Naive thymus-derived CD4-positive, alpha-beta T cell (primary cell): ENCODE results near the gene OR7A5. TPM values are rescaled to one million over a fixed set of nuclear protein-coding genes. Genes with fewer than 3 reads are reported as not detected.

ENCODE experiments used
- ATAC-seq: fragments of 150-1000 bp; cut with Tn5 transposase; 2 replicates; pipeline ENCODE4 v1.10.0; 2021; ENCODE audit warnings: mild to moderate bottlenecking, moderate library complexity
- CTCF ChIA-PET: fragments of 350-600 bp; sonication (Branson Sonifier 250); formaldehyde crosslinking; loops from one replicate; lab custom pipeline; 2021; ENCODE audit warnings: antibody characterized with exemption; lab: Charles Lee
- POLR2A ChIA-PET: fragments of 350-600 bp; sonication (Branson Sonifier 250); formaldehyde crosslinking; loops from one replicate; lab custom pipeline; 2021; ENCODE audit warnings: antibody characterized with exemption, inconsistent platforms; lab: Charles Lee
- DNase-seq, 9 donors: peaks; one replicate each; pipeline versions ENCODE4 v3.0.0 to v3.0.0-alpha.2; 2020 to 2022; ENCODE audit warnings: mixed read lengths in 1 of 9
- H3K27ac ChIP-seq: one replicate; pipeline ENCODE4 v1.7.0; 2013; ENCODE audit warnings: mild to moderate bottlenecking, low read depth, low read length, moderate library complexity
- H3K27me3 ChIP-seq, 2 donors: one replicate each; pipeline ENCODE4 v1.7.0; 2013; ENCODE audit warnings: low read length in 2 of 2, mild to moderate bottlenecking in 2 of 2, moderate library complexity in 2 of 2; ENCODE audit not compliant: control insufficient read depth in 2 of 2, insufficient read depth in 2 of 2
- H3K36me3 ChIP-seq, 3 experiments: 1 replicate in 2 of 3; 2 replicates in 1 of 3; pipeline ENCODE4 v1.7.0; 2013; ENCODE audit warnings: low read length in 3 of 3, mild to moderate bottlenecking in 3 of 3, moderate library complexity in 1 of 3; ENCODE audit not compliant: insufficient read depth in 3 of 3, control insufficient read depth in 2 of 3
- H3K4me1 ChIP-seq, 2 donors: one replicate each; pipeline ENCODE4 v1.7.0; 2013; ENCODE audit warnings: low read length in 2 of 2, mild to moderate bottlenecking in 2 of 2, moderate library complexity in 1 of 2; ENCODE audit not compliant: control insufficient read depth in 2 of 2, insufficient read depth in 2 of 2
- H3K4me3 ChIP-seq: 2 replicates; pipeline ENCODE4 v1.7.0; 2013; ENCODE audit warnings: mild to moderate bottlenecking, low read length
- H3K9me3 ChIP-seq, 3 experiments: 1 replicate in 2 of 3; 2 replicates in 1 of 3; pipeline ENCODE4 v1.7.0; 2013; ENCODE audit warnings: low read length in 3 of 3; ENCODE audit not compliant: control insufficient read depth in 2 of 3
- H3K27ac Mint-ChIP-seq, 9 donors: one replicate each; pipeline ENCODE4 v1.8.0; 2020 to 2022; ENCODE audit warnings: mixed read lengths in 9 of 9, mild to moderate bottlenecking in 8 of 9, moderate library complexity in 5 of 9, inconsistent platforms in 2 of 9
- H3K27me3 Mint-ChIP-seq, 5 donors: one replicate each; pipeline ENCODE4 v1.8.0; 2021 to 2022; ENCODE audit warnings: mixed read lengths in 5 of 5, mild to moderate bottlenecking in 1 of 5
- H3K36me3 Mint-ChIP-seq, 5 donors: one replicate each; pipeline ENCODE4 v1.8.0; 2020 to 2022; ENCODE audit warnings: mixed read lengths in 5 of 5, mild to moderate bottlenecking in 3 of 5, inconsistent platforms in 1 of 5
- H3K4me1 Mint-ChIP-seq, 7 donors: one replicate each; pipeline ENCODE4 v1.8.0; 2020 to 2022; ENCODE audit warnings: mixed read lengths in 7 of 7, mild to moderate bottlenecking in 3 of 7, inconsistent platforms in 1 of 7
- H3K4me3 Mint-ChIP-seq, 10 donors: one replicate each; pipeline ENCODE4 v1.8.0; 2020 to 2022; ENCODE audit warnings: mild to moderate bottlenecking in 10 of 10, mixed read lengths in 10 of 10, moderate library complexity in 6 of 10, inconsistent platforms in 2 of 10
- H3K9me3 Mint-ChIP-seq, 11 donors: one replicate each; pipeline ENCODE4 v1.8.0; 2020 to 2022; ENCODE audit warnings: mixed read lengths in 11 of 11, mild to moderate bottlenecking in 4 of 11, inconsistent platforms in 1 of 11, moderate library complexity in 1 of 11
- intact Hi-C, 2 donors: fragments of 100-400 bp; cut with micrococcal nuclease; formaldehyde crosslinking; loops; one replicate each; pipeline ENCODE4 v1.15.1; 2023
- polyA plus RNA-seq, 2 donors: library from polyadenylated mRNA; unstranded; fragments of 300-500 nt; fragmentation: Illumina TruSeq; gene quantifications; one replicate each; pipeline ENCODE4 v1.2.3, GENCODE V29; 2021
- total RNA-seq, 6 experiments: library from RNA in 5 of 6; stranded (reverse) in 5 of 6; gene quantifications; 1 replicate in 5 of 6; 2 replicates in 1 of 6; pipeline ENCODE4 v1.2.3 and lab custom pipeline; 2021 to 2026

Gene OR7A5
- total RNA-seq (not detected), polyA plus RNA-seq (not detected), total RNA-seq (lab: John Stamatoyannopoulos, UW) (not detected)

GRCh38 chr19:14835011-14835410 is at the start of gene OR7A5, which contains the start of gene OR7C1:
TSS of gene OR7A5 (minus strand) at chr19:14835185. CDS start at chr19:14828241, 6,944 bp downstream.
TSS of gene OR7C1 (minus strand) at chr19:14835185. CDS start at chr19:14800136, 35,049 bp downstream.
- Histone ChIP-seq H3K27me3 (no peaks in the 10 kb centered on the region), H3K4me3 (no peak within 1 kb of the TSS), H3K4me1 (no peaks in the 10 kb centered on the region), H3K27ac (no peak within 1 kb of the TSS), H3K36me3 (no peaks in the 10 kb centered on the region), H3K9me3 (no peaks in the 10 kb centered on the region)
- ChIA-PET POLR2A (no interaction called here), CTCF (no interaction called here)
- intact Hi-C loops, result no loop called here
- Mint-ChIP-seq H3K27ac (no peak within 1 kb of the TSS), H3K36me3 (no peaks in the 10 kb centered on the region), H3K4me1 (no peaks in the 10 kb centered on the region), H3K4me3 (no peak within 1 kb of the TSS), H3K27me3 (peaks cover 0 to 32% (median 9%) of the 10 kb centered on the region in 5 donors), H3K9me3 (peaks cover 0 to 2% (median 0%) of the 10 kb centered on the region in 11 donors)
- DNase-seq (no peak), ATAC-seq (no peak)

GRCh38 chr19:14871619-14872230 is 36.7 kb upstream of the OR7A5 start:
- no peaks in the 10 kb centered on the region for H3K36me3 Mint-ChIP-seq
- POLR2A ChIA-PET, result no interaction called here
- intact Hi-C loops, result no loop called here
- CTCF ChIA-PET, result no interaction called here
- DNase-seq (no peak), ATAC-seq (no peak)
- Histone ChIP-seq H3K9me3 (no peaks in the 10 kb centered on the region), H3K27me3 (no peaks in the 10 kb centered on the region), H3K36me3 (no peaks in the 10 kb centered on the region), H3K4me1 (no peaks in the 10 kb centered on the region), H3K4me3 (no peak overlapping the region), H3K27ac (no peak overlapping the region)
- H3K27me3 Mint-ChIP-seq, result peaks cover 10 to 55% (median 45%) of the 10 kb centered on the region in 5 donors
- H3K27ac Mint-ChIP-seq, result no peak overlapping the region
- H3K9me3 Mint-ChIP-seq, result peaks cover 0 to 5% (median 0%) of the 10 kb centered on the region in 11 donors
- H3K4me1 Mint-ChIP-seq, result no peaks in the 10 kb centered on the region
- no peak overlapping the region for H3K4me3 Mint-ChIP-seq

- Mint-ChIP-seq H3K9me3 (peaks cover 0 to 5% (median 0%) of the 10 kb centered on the region in 11 donors), H3K27me3 (peaks cover 7 to 60% (median 48%) of the 10 kb centered on the region in 5 donors), H3K4me1 (no peaks in the 10 kb centered on the region), H3K36me3 (no peaks in the 10 kb centered on the region), H3K4me3 (no peak overlapping the region), H3K27ac (no peak overlapping the region)
- no peak overlapping the region for H3K4me3 ChIP-seq
- ATAC-seq (no peak), DNase-seq (no peak)
- no peak overlapping the region for H3K27ac ChIP-seq
- H3K27me3 ChIP-seq, result no peaks in the 10 kb centered on the region
- H3K4me1 ChIP-seq, result no peaks in the 10 kb centered on the region
- CTCF ChIA-PET, result no interaction called here
- POLR2A ChIA-PET, result interaction anchor here (0.6 kb wide), 1 partner anchor 1141 kb away, joined by 3 read pairs; no protein-coding TSS in a partner anchor
- intact Hi-C loops, result no loop called here
- H3K36me3 ChIP-seq, result no peaks in the 10 kb centered on the region
- no peaks in the 10 kb centered on the region for H3K9me3 ChIP-seq
These were observed 33.5 kb upstream of the OR7A5 start for GRCh38 chr19:14868497-14868896.

- H3K27ac Mint-ChIP-seq, result no peak within 1 kb of the TSS
- H3K9me3 Mint-ChIP-seq, result peaks cover 0 to 4% (median 0%) of the 10 kb centered on the region in 11 donors
- no peak for ATAC-seq
- intact Hi-C loops, result no loop called here
- no peak within 1 kb of the TSS for H3K27ac ChIP-seq
- H3K4me3 ChIP-seq, result no peak within 1 kb of the TSS
- CTCF ChIA-PET, result no interaction called here
- no peaks in the 10 kb centered on the region for H3K4me1 ChIP-seq
- H3K9me3 ChIP-seq, result no peaks in the 10 kb centered on the region
- peaks cover 0 to 47% (median 46%) of the 10 kb centered on the region in 5 donors for H3K27me3 Mint-ChIP-seq
- no peak within 1 kb of the TSS for H3K4me3 Mint-ChIP-seq
- POLR2A ChIA-PET, result no interaction called here
- H3K36me3 Mint-ChIP-seq, result no peaks in the 10 kb centered on the region
- H3K4me1 Mint-ChIP-seq, result no peaks in the 10 kb centered on the region
- H3K27me3 ChIP-seq, result no peaks in the 10 kb centered on the region
- no peak for DNase-seq
- no peaks in the 10 kb centered on the region for H3K36me3 ChIP-seq
These were observed 13.8 kb upstream of the OR7A5 start, which contains the start of gene OR7A10 for GRCh38 chr19:14848822-14849221. TSS of gene OR7A10 (minus strand) at chr19:14848922. CDS start at chr19:14841877, 7,045 bp downstream.

- ChIA-PET POLR2A (no interaction called here), CTCF (no interaction called here)
- no peak for DNase-seq
These were observed 8.6 kb upstream of the OR7A5 start for GRCh38 chr19:14843578-14843977.

GRCh38 chr19:14843169-14843568 is 8.2 kb upstream of the OR7A5 start:
- Histone ChIP-seq H3K9me3 (no peaks in the 10 kb centered on the region), H3K36me3 (no peaks in the 10 kb centered on the region), H3K4me1 (no peaks in the 10 kb centered on the region), H3K27ac (no peak overlapping the region), H3K27me3 (no peaks in the 10 kb centered on the region), H3K4me3 (no peak overlapping the region)
- H3K4me1 Mint-ChIP-seq, result no peaks in the 10 kb centered on the region
- no peak for DNase-seq
- H3K36me3 Mint-ChIP-seq, result no peaks in the 10 kb centered on the region
- ChIA-PET POLR2A (no interaction called here), CTCF (no interaction called here)
- no peak overlapping the region for H3K27ac Mint-ChIP-seq
- H3K9me3 Mint-ChIP-seq, result peaks cover 0 to 7% (median 0%) of the 10 kb centered on the region in 11 donors
- H3K4me3 Mint-ChIP-seq, result no peak overlapping the region
- no peak for ATAC-seq
- peaks cover 0 to 47% (median 44%) of the 10 kb centered on the region in 5 donors for H3K27me3 Mint-ChIP-seq
- intact Hi-C loops, result no loop called here

More at GRCh38 chr19:14843578-14843977, 8.6 kb upstream of the OR7A5 start:
- no peak for ATAC-seq
- Mint-ChIP-seq H3K27me3 (peaks cover 0 to 51% (median 45%) of the 10 kb centered on the region in 5 donors), H3K36me3 (no peaks in the 10 kb centered on the region), H3K27ac (no peak overlapping the region), H3K9me3 (peaks cover 0 to 7% (median 0%) of the 10 kb centered on the region in 11 donors), H3K4me3 (no peak overlapping the region), H3K4me1 (no peaks in the 10 kb centered on the region)
- no peak overlapping the region for H3K27ac ChIP-seq
- no peaks in the 10 kb centered on the region for H3K36me3 ChIP-seq
- H3K4me1 ChIP-seq, result no peaks in the 10 kb centered on the region
- no peaks in the 10 kb centered on the region for H3K27me3 ChIP-seq
- intact Hi-C loops, result no loop called here
- no peaks in the 10 kb centered on the region for H3K9me3 ChIP-seq
- H3K4me3 ChIP-seq, result no peak overlapping the region

GRCh38 chr19:14840206-14840605 is 5.2 kb upstream of the OR7A5 start:
- no peak overlapping the region for H3K4me3 ChIP-seq
- no peak overlapping the region for H3K27ac ChIP-seq
- peaks cover 0 to 7% (median 0%) of the 10 kb centered on the region in 11 donors for H3K9me3 Mint-ChIP-seq
- intact Hi-C loops, result no loop called here
- H3K9me3 ChIP-seq, result no peaks in the 10 kb centered on the region
- ChIA-PET CTCF (no interaction called here), POLR2A (no interaction called here)
- H3K4me1 ChIP-seq, result no peaks in the 10 kb centered on the region
- ATAC-seq (no peak), DNase-seq (no peak)
- no peak overlapping the region for H3K27ac Mint-ChIP-seq
- H3K27me3 ChIP-seq, result no peaks in the 10 kb centered on the region
- no peaks in the 10 kb centered on the region for H3K36me3 ChIP-seq
- H3K27me3 Mint-ChIP-seq, result peaks cover 0 to 49% (median 38%) of the 10 kb centered on the region in 5 donors
- no peaks in the 10 kb centered on the region for H3K36me3 Mint-ChIP-seq
- no peak overlapping the region for H3K4me3 Mint-ChIP-seq
- no peaks in the 10 kb centered on the region for H3K4me1 Mint-ChIP-seq
